Hypothalamus (tissue), 51 donors: Measurements from ENCODE around the gene FOLH1.
"Not testable (repeated sequence)": the region's sequence is repeated elsewhere in the genome, so short reads cannot be mapped to it uniquely, and the experiment has no call there.

Experiments used
- DNase-seq, 51 donors: peaks; one replicate each; lab custom pipeline; 2025; lab: John Stamatoyannopoulos, UW

The FOLH1 gene

DNA sequence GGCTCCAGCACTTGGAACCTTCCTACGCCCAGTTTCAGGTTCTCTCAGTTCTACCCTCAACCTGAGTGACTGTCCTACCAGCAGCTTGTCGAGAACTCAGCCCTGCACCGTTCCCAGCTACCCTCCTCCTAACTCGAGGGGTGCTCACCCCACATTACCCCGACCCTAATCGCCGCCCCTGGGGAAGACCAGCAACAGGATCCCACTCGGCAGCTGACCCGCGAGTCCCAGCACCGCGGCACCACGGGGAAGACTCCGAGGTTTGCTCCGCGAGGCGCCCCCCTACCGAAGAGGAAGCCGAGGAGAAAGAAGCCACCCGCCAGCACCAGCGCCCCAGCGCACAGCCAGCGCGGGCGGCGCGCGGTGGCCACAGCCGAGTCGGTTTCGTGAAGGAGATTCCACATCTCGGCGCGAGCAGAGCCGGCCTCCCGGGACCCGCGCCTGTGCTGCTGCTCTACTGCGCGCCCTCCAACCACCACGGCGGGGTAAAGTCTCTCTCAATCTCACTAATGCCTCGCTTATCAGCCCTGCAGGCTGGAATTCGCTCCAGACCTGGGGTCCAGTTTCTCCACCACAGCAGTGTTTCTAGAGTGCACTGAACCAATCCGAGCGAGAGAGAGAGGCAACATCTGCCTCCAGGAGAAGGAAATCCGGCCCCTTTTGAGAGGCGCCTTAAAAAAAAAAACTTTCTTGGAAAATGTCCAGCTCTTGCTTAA, at the start of gene FOLH1:
FOLH1 (minus strand) TSS at position 597 of the 716 bp plus-strand sequence; CDS start at position 404, 193 bp downstream.
- DNase-seq: peak in 31 of 51 donors; percentile 4 to 78 (median 39)

DNA sequence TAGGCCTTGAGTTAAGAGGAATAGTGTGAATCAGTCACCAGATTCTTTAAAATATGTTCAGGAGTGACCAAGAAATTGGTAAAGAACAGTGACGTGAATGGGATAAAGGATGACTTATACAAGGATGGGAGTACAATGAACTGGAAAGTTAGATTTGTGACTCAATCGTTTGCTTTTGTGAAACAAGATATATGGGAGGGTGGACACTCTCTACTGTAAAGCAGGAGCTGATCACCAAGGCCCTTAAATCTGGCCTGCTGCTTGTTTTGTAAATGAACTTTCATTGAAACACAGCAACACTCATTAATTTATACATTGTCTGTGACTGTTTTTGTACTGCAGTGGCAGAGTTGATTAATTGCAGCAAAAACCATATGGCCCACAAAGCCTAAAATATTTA, 46.7 kb upstream of the FOLH1 start:
- DNase-seq: not testable (repeated sequence)

DNA sequence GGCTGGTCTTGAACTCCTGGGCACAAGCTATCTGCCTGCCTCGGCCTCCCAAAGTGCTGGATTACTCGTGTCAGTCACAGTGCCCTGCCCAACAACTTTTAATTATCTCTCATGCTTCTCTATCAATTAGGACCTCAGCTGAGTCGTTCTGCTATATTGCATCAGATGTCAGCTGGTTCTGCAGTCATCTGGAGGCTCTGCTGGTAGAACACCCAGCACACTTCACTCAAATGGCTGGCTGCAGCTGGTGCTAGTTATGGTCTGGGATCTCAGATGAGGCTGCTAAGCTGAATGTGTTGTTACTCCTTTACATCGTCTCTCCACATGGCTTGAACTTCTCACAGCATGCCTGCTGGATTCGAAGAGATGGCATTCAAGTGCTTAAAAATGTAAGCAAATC, 42.8 kb upstream of the FOLH1 start:
- not testable (repeated sequence) for DNase-seq

DNA sequence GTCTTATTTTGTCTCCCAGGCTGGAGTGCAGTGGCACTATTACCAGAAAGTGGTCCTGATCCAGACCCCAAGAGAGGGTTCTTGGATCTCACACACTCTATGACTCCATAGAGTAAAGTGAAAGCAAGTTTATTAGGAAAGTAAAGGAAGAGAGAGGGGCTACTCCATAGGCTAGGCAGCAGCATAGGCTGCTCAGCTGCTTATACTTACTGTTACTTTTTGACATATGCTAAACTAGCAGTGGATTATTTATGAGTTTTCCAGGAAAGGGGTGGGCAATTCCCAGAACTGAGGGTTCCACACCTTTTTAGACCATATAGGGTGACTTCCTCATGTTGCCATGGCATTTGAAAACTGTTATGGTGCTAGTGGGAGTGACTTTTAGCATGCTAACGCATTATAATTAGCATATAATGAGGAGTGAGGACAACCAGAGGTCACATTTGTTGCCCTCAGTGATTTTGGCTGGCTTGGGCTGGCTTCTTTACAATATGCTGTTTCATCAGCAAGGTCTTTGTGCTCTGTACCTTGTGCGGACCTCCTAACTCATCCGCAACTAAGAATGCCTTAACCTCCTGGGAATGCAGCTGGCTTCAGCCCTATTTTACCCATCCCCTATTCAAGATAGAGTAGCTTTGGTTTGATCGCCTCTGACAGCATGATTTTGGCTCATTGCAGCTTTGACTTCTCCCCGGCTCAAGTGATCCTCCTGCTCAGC, 42.2 kb upstream of the FOLH1 start:
- not testable (repeated sequence) for DNase-seq

DNA sequence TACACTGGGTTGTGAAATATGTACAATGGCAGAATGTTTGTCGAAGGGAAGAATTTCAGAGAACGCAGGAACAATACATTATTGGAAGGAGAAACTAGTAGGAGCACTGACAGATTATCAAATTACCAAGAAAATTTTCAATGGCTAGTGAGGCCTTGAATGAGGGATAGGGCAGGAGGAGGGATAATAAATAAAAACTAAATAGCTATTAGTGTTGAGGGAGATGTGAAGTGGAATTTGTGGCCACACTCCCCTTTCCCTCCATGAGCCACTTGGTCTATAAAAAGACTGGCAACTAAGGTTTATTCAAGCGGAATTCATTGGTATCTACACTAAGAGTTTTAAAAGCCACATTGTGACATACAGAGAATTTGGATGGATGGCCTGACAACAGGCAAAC, 41.0 kb upstream of the FOLH1 start:
- not testable (repeated sequence) for DNase-seq

DNA sequence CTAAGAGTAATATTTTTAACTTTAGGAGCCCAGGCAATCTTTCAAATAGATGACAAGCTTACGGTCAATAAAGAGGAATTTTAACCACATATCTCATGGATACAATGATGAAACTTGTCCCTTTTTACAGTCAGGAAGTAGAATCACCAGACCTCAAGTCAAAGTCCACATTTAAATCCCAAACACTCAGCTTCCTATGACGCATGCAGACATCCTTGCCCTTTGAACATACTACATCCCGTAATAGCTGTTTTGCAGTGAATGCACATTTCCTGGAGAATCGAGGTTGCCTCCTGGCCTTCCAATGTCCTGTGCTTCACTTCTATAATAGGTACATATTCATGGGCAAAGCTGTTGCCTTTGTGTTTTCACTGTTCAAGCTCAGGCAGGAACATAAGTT, 25.3 kb upstream of the FOLH1 start:
- not testable (repeated sequence) for DNase-seq

DNA sequence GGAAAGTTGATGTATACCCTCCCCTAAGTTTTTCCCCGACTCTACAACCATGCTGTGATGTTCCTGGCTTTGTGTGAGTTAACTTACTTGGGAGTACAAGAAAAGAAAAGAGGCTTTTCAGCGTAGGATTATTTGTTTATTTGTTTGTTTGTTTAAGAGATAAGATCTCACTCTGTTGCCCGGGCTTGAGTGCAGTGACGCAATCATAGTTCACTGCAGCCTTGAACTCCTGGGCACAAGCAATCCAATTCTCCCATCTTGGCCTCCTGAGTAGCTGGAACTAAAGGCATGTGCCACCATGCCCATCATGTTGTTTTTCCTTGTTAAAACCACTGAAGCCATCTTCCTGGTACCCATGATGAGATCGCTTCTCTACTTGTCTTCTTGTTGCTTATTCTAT, 24.6 kb upstream of the FOLH1 start:
- DNase-seq: not testable (repeated sequence)

DNA sequence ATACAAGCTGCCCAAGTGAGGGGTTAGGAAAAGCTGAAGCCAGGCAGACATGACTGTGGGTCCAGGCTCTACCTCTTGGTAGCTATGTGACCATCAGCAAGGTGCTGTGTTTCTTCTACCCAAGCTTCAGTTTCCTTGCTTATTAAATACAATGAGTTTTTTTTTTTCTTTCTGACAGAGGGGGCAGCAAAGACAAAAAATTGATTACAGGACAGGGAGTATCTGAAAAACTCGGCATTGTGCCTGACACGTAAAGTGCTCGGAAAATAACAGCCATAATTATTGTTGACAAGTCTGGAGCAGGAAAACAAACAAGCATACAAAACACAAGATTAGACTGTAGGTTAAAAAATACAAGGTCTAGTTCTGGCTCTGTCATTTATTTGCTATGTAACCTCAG, 23.3 kb upstream of the FOLH1 start:
- DNase-seq: not testable (repeated sequence)

DNA sequence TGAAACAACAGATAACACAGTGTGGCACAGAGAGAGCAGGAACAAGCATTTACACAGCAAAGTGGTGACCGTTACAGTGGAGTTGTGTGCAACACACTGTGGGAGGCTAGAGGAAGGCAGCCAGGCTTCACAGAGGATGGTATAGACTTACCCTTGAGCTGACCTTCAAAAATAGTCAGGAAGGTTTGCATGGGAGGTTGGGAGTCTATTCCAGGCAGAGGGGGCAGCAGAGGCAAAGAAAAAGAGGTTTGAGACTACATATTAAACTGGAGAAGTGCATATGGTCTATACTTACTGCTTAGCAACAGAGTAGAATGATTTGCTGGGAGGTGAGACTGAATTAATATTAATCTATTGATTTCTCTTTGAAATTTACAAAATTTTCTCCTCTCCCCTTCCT, 22.1 kb upstream of the FOLH1 start:
- DNase-seq: peak in 4 of 51 donors; percentile 5 to 23 (median 10)

DNA sequence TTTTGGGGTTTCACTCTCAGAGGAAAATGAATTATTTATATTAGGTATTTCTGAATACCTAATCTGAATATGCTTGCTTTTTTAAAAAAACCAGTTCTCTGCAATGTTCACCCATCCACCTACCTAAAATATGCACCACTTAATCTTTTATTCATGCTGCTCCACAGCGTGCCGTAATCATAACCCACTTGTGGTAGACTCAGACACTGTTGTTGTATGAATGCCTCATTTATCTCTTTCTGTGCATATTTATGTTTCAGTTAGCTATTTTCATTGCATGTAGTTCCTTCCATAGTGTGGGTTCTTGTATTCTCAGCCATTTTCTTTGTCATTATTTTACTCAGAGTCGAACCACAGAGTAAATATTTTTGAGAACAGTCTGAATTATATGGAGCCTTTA, 21.6 kb upstream of the FOLH1 start:
- DNase-seq: not testable (repeated sequence)

DNA sequence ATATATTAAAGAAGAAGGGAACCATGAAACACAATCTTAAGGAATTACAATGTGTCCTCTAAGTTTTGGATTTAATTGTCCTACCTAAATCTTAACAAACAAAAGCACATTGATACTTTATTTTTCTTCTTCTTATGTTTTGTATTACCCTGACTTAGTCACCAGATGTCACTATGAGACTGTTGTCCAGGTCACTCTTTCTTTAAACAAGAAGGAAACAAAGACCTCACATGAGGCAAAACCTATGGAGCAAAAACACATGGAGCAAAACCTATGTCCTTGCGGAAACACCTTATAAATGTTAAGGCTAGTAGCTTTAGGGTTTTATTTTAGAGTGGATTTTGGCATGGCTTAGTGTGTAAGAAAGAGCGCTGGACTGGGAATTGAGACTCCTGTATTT, 20.7 kb upstream of the FOLH1 start:
- DNase-seq: not testable (repeated sequence)

DNA sequence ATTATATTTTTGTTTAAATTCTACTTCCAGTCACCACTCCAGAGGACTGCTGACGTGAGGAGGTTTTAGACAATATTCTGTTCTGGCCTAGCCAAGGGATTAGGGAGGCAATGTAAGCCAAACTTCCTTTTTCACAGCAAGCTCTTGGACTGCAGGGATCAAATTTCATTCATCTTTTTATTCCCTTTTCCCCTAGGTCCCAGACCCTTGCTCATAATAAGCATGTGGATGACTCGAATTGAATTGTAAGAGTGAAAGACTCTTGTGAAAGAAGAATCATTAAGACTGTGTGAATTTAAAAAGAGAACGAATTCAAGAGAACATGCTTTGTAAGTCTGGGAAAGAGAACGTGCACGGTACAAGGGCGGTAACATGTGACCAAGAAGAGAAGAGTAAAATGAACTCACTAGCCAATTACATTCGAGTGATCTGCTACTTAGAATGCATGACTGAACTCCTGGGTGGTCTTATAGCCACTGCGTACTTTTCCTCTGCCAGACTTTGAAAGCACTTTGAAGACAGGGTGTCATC, 16.9 kb upstream of the FOLH1 start:
- not testable (repeated sequence) for DNase-seq

DNA sequence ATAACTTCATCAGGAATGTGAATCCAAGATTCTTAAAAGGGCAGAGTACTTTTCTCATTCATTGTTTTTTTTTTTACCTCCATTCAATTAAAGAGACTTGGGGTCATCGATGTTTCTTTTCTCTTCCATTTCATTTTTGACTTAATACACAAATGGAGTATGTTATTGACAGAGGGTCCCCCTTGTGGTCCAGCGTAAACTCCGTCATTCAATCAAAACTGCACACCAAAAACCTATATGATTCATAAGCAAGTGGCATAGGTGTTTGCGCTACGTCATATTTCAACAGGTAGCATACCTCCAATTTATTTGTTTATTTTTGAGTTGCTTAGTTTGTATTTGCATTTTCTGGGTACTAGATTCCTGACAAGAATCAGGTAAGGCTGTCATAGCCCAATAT, 12.7 kb upstream of the FOLH1 start:
- DNase-seq: no peak

DNA sequence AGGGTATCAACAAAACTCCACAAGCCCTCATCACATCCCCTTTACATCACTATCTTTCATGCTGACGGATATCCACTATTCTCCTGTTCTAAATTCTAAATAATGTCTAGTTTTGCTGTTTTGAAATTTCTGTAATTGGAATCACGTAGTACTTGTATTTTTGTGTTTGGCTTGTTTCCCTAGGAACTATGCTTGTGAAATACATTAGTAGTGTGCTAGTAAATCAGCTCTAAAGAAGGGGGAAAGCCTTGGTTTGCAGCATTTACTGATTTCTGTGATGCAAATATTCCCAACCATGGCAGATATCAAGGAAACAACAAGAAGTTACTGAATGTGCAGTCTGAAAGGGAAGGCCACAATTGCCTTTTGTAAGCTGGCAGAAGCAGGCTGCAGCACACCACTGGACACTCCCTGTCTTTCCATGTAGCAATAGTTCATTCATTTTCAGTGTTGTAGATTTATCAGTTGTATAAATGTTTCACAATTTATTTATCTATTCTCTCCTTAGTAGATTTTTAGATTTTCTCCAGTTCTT, 4.7 kb upstream of the FOLH1 start:
- DNase-seq: peak in 12 of 51 donors; percentile 6 to 59 (median 30)

DNA sequence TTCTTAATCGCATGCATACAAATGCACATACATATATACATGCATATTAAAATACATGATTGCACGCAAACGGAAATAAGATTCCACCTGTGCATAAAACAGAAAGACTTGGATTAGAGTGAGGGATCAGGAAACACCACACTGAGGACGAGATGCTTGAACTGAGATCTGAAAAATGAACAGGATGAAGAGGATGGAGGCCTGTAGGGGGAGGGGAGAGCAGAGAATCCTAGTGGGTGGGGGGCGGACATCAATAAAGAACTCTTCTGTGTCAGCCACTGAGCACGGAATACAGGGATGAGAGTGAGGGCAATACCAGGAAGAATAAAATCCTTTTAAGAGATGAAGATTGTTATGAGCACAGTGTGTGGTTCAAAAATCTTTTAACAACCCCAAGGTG, 1.4 kb downstream of the FOLH1 start:
- DNase-seq: peak in 7 of 51 donors; percentile 9 to 71 (median 35)

DNA sequence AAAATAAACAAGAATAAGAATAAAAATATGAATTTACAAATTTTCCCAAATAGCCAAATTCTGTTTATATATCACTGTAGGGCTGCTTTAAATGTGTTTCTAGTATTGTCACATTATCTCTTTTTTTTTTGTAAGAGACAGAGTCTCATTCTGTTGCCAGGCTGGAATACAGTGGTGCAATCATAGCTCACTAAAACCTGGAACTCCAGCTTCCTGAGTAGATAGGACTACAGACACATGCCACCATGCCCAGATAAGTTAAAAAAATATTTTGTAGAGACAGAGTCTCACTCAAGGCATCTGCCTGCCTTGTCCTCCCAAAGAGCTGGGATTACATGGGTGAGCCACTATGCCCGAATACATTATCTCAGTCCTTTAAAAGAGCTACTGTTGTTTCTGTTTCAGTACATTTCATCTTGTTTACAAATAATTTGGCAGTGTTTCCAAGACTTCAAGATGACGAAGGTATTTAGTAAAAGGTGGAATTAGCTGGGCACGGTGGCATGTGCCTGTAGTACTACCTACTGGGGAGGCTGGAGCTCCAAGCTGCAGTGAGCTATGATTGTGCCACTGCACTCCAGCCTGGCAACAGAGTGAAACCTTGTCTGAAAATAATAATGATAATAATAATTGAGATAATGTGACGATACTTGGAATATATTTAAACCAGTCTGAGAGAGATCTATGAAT, 6.0 kb downstream of the FOLH1 start:
- peak in 3 of 51 donors; percentile 14 to 28 (median 20) for DNase-seq

DNA sequence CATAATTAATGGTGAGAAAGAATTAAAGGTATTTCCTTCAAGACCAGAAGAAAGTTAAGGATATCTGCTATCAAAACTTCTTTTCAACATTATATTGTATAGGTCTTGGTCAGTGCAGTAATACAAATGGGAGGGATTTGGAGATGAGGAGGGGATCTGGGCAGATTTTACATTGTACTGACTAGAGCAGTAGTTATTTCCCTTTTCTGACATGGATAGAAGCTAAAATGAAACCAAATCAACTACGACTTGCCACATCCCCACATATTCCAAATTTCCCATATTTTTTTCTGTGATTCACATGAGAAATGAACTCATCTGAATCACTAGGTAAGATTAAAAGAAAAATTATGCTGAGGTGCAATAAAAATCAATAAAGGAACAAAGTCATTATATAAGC, 11.6 kb downstream of the FOLH1 start:
- DNase-seq: not testable (repeated sequence)

DNA sequence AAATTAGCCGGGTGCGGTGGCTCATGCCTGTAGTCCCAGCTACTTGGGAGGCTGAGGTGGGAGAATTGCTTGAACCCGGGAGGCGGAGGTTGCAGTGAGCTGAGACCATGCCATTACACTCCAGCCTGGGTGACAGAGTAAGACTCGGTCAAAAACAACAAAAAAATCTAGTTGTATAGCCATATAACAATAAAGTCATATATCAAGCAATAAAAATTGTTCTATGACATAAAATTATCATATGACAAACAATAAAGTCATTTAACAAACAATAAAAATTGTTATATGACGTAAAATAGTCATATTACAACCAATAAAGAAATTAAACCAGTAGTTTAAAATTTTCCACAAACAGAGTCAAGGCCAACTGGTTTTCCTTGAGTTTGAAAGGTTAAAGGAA, 12.4 kb downstream of the FOLH1 start:
- DNase-seq: not testable (repeated sequence)

DNA sequence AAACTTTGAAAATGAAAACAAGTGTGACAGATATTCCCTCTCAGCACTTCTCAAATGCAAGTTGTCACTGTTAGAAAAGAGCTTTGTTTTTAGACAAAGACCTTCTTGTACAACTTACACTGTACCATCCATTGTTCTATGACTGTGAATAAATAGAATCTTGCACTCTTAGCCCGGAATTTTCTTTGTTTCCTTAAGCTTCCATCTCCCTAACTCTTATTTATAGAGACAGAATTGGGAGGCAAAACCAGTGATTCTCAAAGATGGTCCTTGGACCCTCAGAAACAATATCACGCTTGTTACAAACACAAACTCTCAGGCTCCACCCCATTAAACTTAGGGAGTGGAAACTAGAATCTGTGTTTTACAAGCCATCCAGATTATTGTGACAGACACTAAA, 18.1 kb downstream of the FOLH1 start:
- peak in 2 of 51 donors; percentile 13 to 70 for DNase-seq

DNA sequence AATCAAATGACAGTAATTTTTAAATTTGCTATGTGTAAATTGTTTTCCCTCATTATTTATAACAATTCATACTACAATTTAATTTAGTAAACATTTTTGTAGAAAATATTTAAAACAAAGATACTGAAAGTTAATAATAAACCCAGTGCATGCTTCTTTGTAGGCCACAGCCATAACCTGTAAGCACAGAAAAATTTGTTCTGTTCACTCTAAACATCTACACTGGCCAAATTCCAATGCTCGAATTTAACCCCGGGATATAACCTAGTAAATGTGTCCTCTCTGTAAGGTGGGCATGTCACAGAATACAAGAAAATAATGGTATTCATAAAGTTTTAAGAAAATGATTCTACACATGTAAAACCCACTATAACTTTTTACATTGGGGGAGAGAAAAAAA, 22.2 kb downstream of the FOLH1 start:
- DNase-seq: not testable (repeated sequence)

DNA sequence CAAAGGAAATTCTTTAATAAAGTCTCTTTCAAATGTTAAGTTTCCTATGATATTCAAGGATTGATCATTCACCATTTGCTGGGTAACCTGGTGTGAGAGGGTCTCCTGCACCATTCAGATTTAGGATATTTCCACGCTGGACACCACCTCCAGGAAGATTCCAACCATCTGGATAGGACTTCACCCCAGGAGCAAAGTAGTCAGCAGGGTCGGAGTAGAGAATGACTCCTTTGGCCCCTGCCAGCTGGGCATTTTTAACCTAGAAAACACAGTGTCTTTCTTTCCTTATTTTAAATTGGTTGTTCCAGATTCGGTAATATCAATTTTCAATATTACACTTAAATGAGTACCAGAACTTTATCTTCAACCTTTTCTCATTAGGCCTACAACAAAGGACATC, 22.8 kb downstream of the FOLH1 start:
- DNase-seq: not testable (repeated sequence)
